GM12878 (cell line): ENCODE measurements around the gene LRRC3C. TPM values are rescaled to one million over a fixed set of nuclear protein-coding genes. Genes with fewer than 3 reads are reported as not detected.

Experiments used
- ATAC-seq: fragments of 200-7000 bp; cut with Tn5 transposase; 3 replicates; pipeline ENCODE4 v1.9.1; 2020; ENCODE audit warnings: mild to moderate bottlenecking, moderate library complexity
- BruUV-seq: library from RNA; stranded (reverse); fragments of 400-500 nt; replicated peaks from 2 replicates; lab custom pipeline; 2021; lab: Mats Ljungman, UMichigan
- CTCF ChIA-PET: fragments of 300-600 bp; sonication (Branson Sonifier 250); formaldehyde crosslinking; extraction: SDS; loops from one replicate; lab custom pipeline; 2021; ENCODE audit warnings: inconsistent platforms; lab: Yijun Ruan, JAX
- POLR2A ChIA-PET: fragments of 350-600 bp; formaldehyde crosslinking; extraction: SDS; loops from one replicate; lab custom pipeline; 2021; ENCODE audit warnings: inconsistent platforms; lab: Charles Lee
- RAD21 ChIA-PET: fragments of 300-600 bp; sonication (Branson Sonifier 250); formaldehyde crosslinking; loops from one replicate; lab custom pipeline; 2023; ENCODE audit warnings: antibody characterized with exemption; ENCODE audit not compliant: unreplicated experiment; lab: Charles Lee
- SMC1A ChIA-PET: fragments of 300-600 bp; sonication (Branson Sonifier 250); formaldehyde crosslinking; loops from one replicate; lab custom pipeline; 2023; ENCODE audit not compliant: unreplicated experiment, uncharacterized antibody; lab: Charles Lee
- DNase-seq: peaks from one replicate; pipeline ENCODE4 v3.0.0-alpha.2; 2011; ENCODE audit warnings: low read depth, low spot score
- FAIRE-seq: peaks from 3 replicates; lab custom pipeline; 2011; peaks lifted over from hg19 to GRCh38; lab: Jason Lieb, UNC
- H2AFZ ChIP-seq: 2 replicates; pipeline ENCODE4 v1.6.0; 2011; ENCODE audit warnings: low read depth, low read length, control low read depth; ENCODE audit not compliant: control insufficient read depth
- H3K27ac ChIP-seq: 2 replicates; pipeline ENCODE4 v1.5.1; 2011; ENCODE audit warnings: control low read depth; ENCODE audit not compliant: control insufficient read depth, insufficient read depth
- H3K27me3 ChIP-seq, 2 experiments: replicated peaks in 1 of 2; 2 replicates each; pipeline versions ENCODE4 v1.6.0 to v1.6.1; 2011; ENCODE audit warnings: low read length in 1 of 2; ENCODE audit not compliant: control insufficient read depth in 2 of 2, insufficient read depth in 2 of 2
- H3K36me3 ChIP-seq, 2 experiments: 2 replicates each; pipeline ENCODE4 v1.5.1; 2011; ENCODE audit warnings: low read length in 1 of 2; ENCODE audit not compliant: control insufficient read depth in 2 of 2, insufficient read depth in 2 of 2
- H3K4me1 ChIP-seq: 2 replicates; pipeline ENCODE4 v1.6.1; 2011; ENCODE audit warnings: mild to moderate bottlenecking, low read length, moderate library complexity, mixed read lengths; ENCODE audit not compliant: control insufficient read depth, insufficient read depth
- H3K4me2 ChIP-seq: 2 replicates; pipeline ENCODE4 v1.6.0; 2011; ENCODE audit warnings: control low read depth; ENCODE audit not compliant: control insufficient read depth, insufficient read depth
- H3K4me3 ChIP-seq: fragments of 200-600 bp; sonication (generic); 2 replicates; pipeline ENCODE4 v1.5.1; 2016
- H3K79me2 ChIP-seq: 2 replicates; pipeline ENCODE4 v1.6.0; 2011; ENCODE audit warnings: low read length; ENCODE audit not compliant: control insufficient read depth, insufficient read depth
- H3K9ac ChIP-seq: 2 replicates; pipeline ENCODE4 v1.8.0; 2011; ENCODE audit warnings: low read length, control low read depth, mixed read lengths; ENCODE audit not compliant: control insufficient read depth, insufficient read depth
- H3K9me3 ChIP-seq: replicated peaks from 3 replicates; pipeline ENCODE4 v1.5.1; 2011; ENCODE audit warnings: mild to moderate bottlenecking, low read length; ENCODE audit not compliant: control insufficient read depth, insufficient read depth
- H4K20me1 ChIP-seq: 2 replicates; pipeline ENCODE4 v1.6.0; 2011; ENCODE audit not compliant: control insufficient read depth, insufficient read depth
- ASH2L ChIP-seq: fragments of 300-600, 200-600 bp; sonication (generic); IDR thresholded peaks from 2 replicates; pipeline ENCODE4 v1.6.1; 2017; ENCODE audit warnings: low read depth, mild to moderate bottlenecking, borderline replicate concordance
- ATF7 ChIP-seq: fragments of 450-650 bp; IDR thresholded peaks from 2 replicates; pipeline ENCODE4 v1.6.1; 2016; ENCODE audit warnings: low read depth, mild to moderate bottlenecking
- BCL11A ChIP-seq: IDR thresholded peaks from 2 replicates; pipeline ENCODE4 v1.6.1; 2011; ENCODE audit warnings: low read depth, low read length
- CBX5 ChIP-seq: sonication (generic); IDR thresholded peaks from 2 replicates; pipeline ENCODE4 v1.6.1; 2016; ENCODE audit warnings: low read depth, moderate library complexity, mild to moderate bottlenecking, inconsistent platforms
- HCFC1 ChIP-seq: fragments of 150-350 bp; IDR thresholded peaks from 2 replicates; pipeline ENCODE4 v1.6.1; 2014; ENCODE audit warnings: low read length
- IKZF1 ChIP-seq: fragments of 450-650 bp; conservative IDR thresholded peaks from 2 replicates; pipeline ENCODE4 v1.6.1; 2017; ENCODE audit warnings: antibody characterized with exemption, mild to moderate bottlenecking
- JUNB ChIP-seq: IDR thresholded peaks from 2 replicates; pipeline ENCODE4 v1.6.1; 2016; ENCODE audit warnings: antibody characterized with exemption, mild to moderate bottlenecking
- MYB ChIP-seq: fragments of 150-350 bp; IDR thresholded peaks from 2 replicates; pipeline ENCODE4 v1.6.1; 2014; ENCODE audit warnings: mild to moderate bottlenecking, low read depth, low read length, borderline replicate concordance
- MYC ChIP-seq: IDR thresholded peaks from 2 replicates; pipeline ENCODE4 v1.6.1; 2011; ENCODE audit warnings: mild to moderate bottlenecking, low read length, moderate library complexity, inconsistent platforms; ENCODE audit not compliant: insufficient read depth, insufficient replicate concordance, insufficient read length, severe bottlenecking
- NFIC ChIP-seq: IDR thresholded peaks from 2 replicates; pipeline ENCODE4 v1.6.1; 2012; ENCODE audit warnings: low read depth, mild to moderate bottlenecking, inconsistent platforms, low read length, moderate library complexity
- PKNOX1 ChIP-seq: fragments of 450-650 bp; IDR thresholded peaks from 2 replicates; pipeline ENCODE4 v1.6.1; 2016; ENCODE audit warnings: mild to moderate bottlenecking
- POLR2AphosphoS5 ChIP-seq: IDR thresholded peaks from 2 replicates; pipeline ENCODE4 v1.6.1; 2011; ENCODE audit warnings: mild to moderate bottlenecking, low read length, inconsistent platforms
- RELB ChIP-seq: fragments of 450-650 bp; IDR thresholded peaks from 2 replicates; pipeline ENCODE4 v1.6.1; 2017; ENCODE audit warnings: low read depth, mild to moderate bottlenecking, moderate library complexity
- STAT1 ChIP-seq: fragments of 450-650 bp; conservative IDR thresholded peaks from 2 replicates; pipeline ENCODE4 v1.6.1; 2014; ENCODE audit warnings: antibody characterized with exemption, mild to moderate bottlenecking
- STAT3 ChIP-seq: IDR thresholded peaks from 2 replicates; pipeline ENCODE4 v1.6.1; 2011; ENCODE audit warnings: low read depth, low read length, improper control_type of control experiment
- SUPT20H ChIP-seq: IDR thresholded peaks from 2 replicates; pipeline ENCODE4 v1.6.1; 2011; ENCODE audit warnings: low read depth, mild to moderate bottlenecking, low read length, moderate library complexity, borderline replicate concordance; ENCODE audit not compliant: control insufficient read depth
- ZBTB40 ChIP-seq: fragments of 450-650 bp; IDR thresholded peaks from 2 replicates; pipeline ENCODE4 v1.6.1; 2016; ENCODE audit warnings: mild to moderate bottlenecking, moderate library complexity, borderline replicate concordance
- ZNF24 ChIP-seq: fragments of 450-650 bp; IDR thresholded peaks from 2 replicates; pipeline ENCODE4 v1.6.1; 2017; ENCODE audit warnings: antibody characterized with exemption, mild to moderate bottlenecking
- WGBS: methylation state at CpG from one replicate; pipeline ENCODE4 v1.1.6; 2016; ENCODE audit warnings: low lambda C conversion rate; ENCODE audit not compliant: insufficient replicate concordance, insufficient coverage; ENCODE audit errors: missing lambda C conversion rate; 5-methylcytosine and 5-hydroxymethylcytosine counted together
- in situ Hi-C: fragments of 300-500 bp; cut with MboI; formaldehyde crosslinking; loops from 9 replicates; pipeline ENCODE4 v1.14.3; 2018; ENCODE audit warnings: mixed read lengths
- intact Hi-C: fragments of 100-400 bp; cut with micrococcal nuclease; formaldehyde crosslinking; loops from one replicate; pipeline ENCODE4 v1.14.2; 2022; ENCODE audit not compliant: unreplicated experiment
- polyA plus RNA-seq, 11 experiments: library from polyadenylated mRNA; depleted of rRNA in 4 of 11; unstranded in 6 of 11; stranded (reverse) in 5 of 11; fragments of >200 nt; fragmentation: Nextera tagmentation in 4 of 11; fragmentation: Illumina TruSeq in 1 of 11; extraction: Ambion mirVana in 4 of 11; extraction: Trizol in 1 of 11; gene quantifications; 1 replicate in 1 of 11; 2 replicates in 10 of 11; pipeline versions ENCODE4 v1.2.1 to v1.2.3, GENCODE V29; 2011 to 2016; ENCODE audit warnings: inconsistent platforms in 2 of 11, missing spikeins in 2 of 11, low read depth in 1 of 11
- total RNA-seq, 4 experiments: library from RNA; depleted of rRNA in 3 of 4; stranded (reverse); fragments of >200 nt in 3 of 4; fragmentation: Illumina TruSeq in 1 of 4; extraction: Trizol in 1 of 4; gene quantifications; 2 replicates each; pipeline versions ENCODE4 v1.2.1 to v1.2.3, GENCODE V29; 2013 to 2021

LRRC3C gene
- total and polyA plus RNA-seq, 10 of the 15 experiments (the other 5 are each of a cell fraction or from before 2014, with no cell fraction given) = not detected

GRCh38 chr17:39970157-39970692 is 42.7 kb downstream of the LRRC3C start:
- H3K4me2 ChIP-seq = no peak overlapping the region
- FAIRE-seq (no peak), DNase-seq (no peak), ATAC-seq (no peak)
- H3K9me3 ChIP-seq = no peaks in the 10 kb centered on the region
- BruUV-seq = no TSS peak
- SMC1A ChIA-PET = no interaction called here
- RAD21 ChIA-PET = no interaction called here
- 8% methylated on average over 7 of the region's 7 CpGs for WGBS
- CTCF ChIA-PET = interaction anchor here (2.0 kb wide), 1 partner anchor 10 kb away, joined by 9 read pairs; the partner anchor contains the start of gene PSMD3
- no peak overlapping the region for H2AFZ ChIP-seq
- intact Hi-C loops = no loop called here
- no peak overlapping the region for H3K4me3 ChIP-seq
- H3K9ac ChIP-seq = no peak overlapping the region
- in situ Hi-C loops = no loop called here
- H3K27ac ChIP-seq = no peak overlapping the region
- H3K4me1 ChIP-seq = no peaks in the 10 kb centered on the region
- H3K79me2 ChIP-seq = no peaks in the 10 kb centered on the region
- no peaks in the 10 kb centered on the region for H4K20me1 ChIP-seq
- H3K27me3 ChIP-seq = peaks cover 0 to 4% of the 10 kb centered on the region in 2 experiments; a peak in 2 of 4 replicates
- no peaks in the 10 kb centered on the region for H3K36me3 ChIP-seq
- POLR2A ChIA-PET = no interaction called here
- TF ChIP-seq ATF7 (no peak), ASH2L (no peak), RELB (no peak), STAT1 (no peak), MYB (no peak), ZBTB40 (no peak), BCL11A (no peak), PKNOX1 (no peak), JUNB (no peak), MYC (no peak), SUPT20H (no peak), POLR2AphosphoS5 (no peak), HCFC1 (no peak), IKZF1 (no peak), CBX5 (no peak), STAT3 (no peak), ZNF24 (no peak), NFIC (no peak)
